Tibial nerve (tissue), 4 donors: Measurements from ENCODE around the gene CCL13. TPM values are rescaled to one million over a fixed set of nuclear protein-coding genes. Genes with fewer than 3 reads are reported as not detected.

Experiments
- DNase-seq, 2 donors: peaks; one replicate each; pipeline ENCODE4 v3.0.0-alpha.2; 2019; ENCODE audit warnings: low spot score in 2 of 2
- H3K27ac ChIP-seq, 4 donors: fragments of 200-600 bp; sonication (generic) in 3 of 4; one replicate each; pipeline ENCODE4 v1.5.1; 2017 to 2019; ENCODE audit warnings: mild to moderate bottlenecking in 1 of 4
- H3K27me3 ChIP-seq, 2 donors: fragments of 200-600 bp; sonication (generic) in 1 of 2; one replicate each; pipeline versions ENCODE4 v1.5.1 to v1.6.0; 2017 to 2019
- H3K36me3 ChIP-seq, 3 donors: fragments of 200-600 bp; sonication (generic); one replicate each; pipeline ENCODE4 v1.5.1; 2018 to 2019
- H3K4me1 ChIP-seq, 4 donors: fragments of 200-600 bp; sonication (generic) in 3 of 4; one replicate each; pipeline ENCODE4 v1.5.1; 2017 to 2019
- H3K4me3 ChIP-seq, 4 donors: fragments of 200-600 bp; sonication (generic) in 3 of 4; one replicate each; pipeline ENCODE4 v1.5.1; 2017 to 2019; ENCODE audit warnings: mild to moderate bottlenecking in 1 of 4, moderate library complexity in 1 of 4
- H3K9me3 ChIP-seq, 4 donors: fragments of 200-600 bp; sonication (generic) in 3 of 4; one replicate each; pipeline ENCODE4 v1.5.1; 2017 to 2019
- EP300 ChIP-seq, 2 donors: sonication (generic); formaldehyde crosslinking; IDR thresholded peaks; one replicate each; pipeline ENCODE4 v1.6.1; 2017; ENCODE audit warnings: antibody characterized with exemption in 2 of 2, mild to moderate bottlenecking in 1 of 2
- POLR2A ChIP-seq, 2 donors: fragments of 450-650 bp; IDR thresholded peaks; one replicate each; pipeline ENCODE4 v1.6.1; 2017; ENCODE audit warnings: antibody characterized with exemption in 2 of 2, mild to moderate bottlenecking in 2 of 2, moderate library complexity in 2 of 2
- WGBS, 2 donors: methylation state at CpG; one replicate each; pipeline ENCODE4 v1.1.5; 2018; 5-methylcytosine and 5-hydroxymethylcytosine counted together
- total RNA-seq, 4 donors: library from RNA; depleted of rRNA; stranded (reverse); fragments of >200 nt; gene quantifications; one replicate each; pipeline ENCODE4 v1.1.0, GENCODE V29; 2016
- TF ChIP-seq, protein P1 (sequence below), 5 experiments: fragments of 200-600 bp in 3 of 5; fragments of 450-650 bp in 2 of 5; sonication (generic) in 3 of 5; IDR thresholded peaks; one replicate each; pipeline ENCODE4 v1.5.1; 2016 to 2019; ENCODE audit warnings: antibody characterized with exemption in 5 of 5, mild to moderate bottlenecking in 3 of 5, moderate library complexity in 2 of 5

Gene CCL13
- total RNA-seq, 4 donors from 2014 or later = 35.2 to 307 (median 45.8) TPM

DNA sequence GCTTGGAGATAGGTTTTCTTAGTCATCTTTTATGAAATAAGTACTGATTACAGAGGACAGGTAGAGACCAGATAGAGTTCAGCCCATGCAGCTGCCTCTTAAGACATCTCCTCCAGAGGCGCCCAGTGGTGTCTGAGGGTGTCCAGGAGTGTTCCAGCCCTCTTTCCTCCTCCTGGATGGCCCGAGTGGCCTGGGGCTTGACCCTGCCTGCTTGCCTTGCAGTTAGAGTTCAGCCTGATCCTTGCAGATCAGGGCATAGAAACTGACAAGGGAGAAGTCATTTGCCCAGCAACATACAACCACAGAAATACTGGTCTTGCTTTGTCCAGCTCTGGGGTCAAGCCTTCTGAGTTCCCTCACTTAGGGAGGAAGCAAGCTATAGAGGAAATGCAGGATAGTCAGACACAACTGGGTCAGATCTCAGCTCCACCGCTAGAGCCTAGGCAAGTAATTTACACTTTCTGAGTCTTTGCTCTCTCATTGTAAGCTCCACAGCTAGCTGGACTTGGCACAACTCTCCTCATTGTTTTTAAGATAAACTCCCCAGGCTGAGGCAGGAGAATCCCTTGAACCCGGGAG, 10.3 kb downstream of the CCL13 start:
- Histone ChIP-seq H3K9me3 (no peaks in the 10 kb centered on the region), H3K4me3 (no peak overlapping the region), H3K27me3 (no peaks in the 10 kb centered on the region), H3K27ac (no peak overlapping the region), H3K36me3 (no peaks in the 10 kb centered on the region), H3K4me1 (peaks cover 0 to 19% (median 4%) of the 10 kb centered on the region in 4 donors)
- DNase-seq = no peak
- WGBS, 2 donors = 41 to 47% methylated on average over 4 of the region's 4 CpGs
- TF ChIP-seq POLR2A (IDR thresholded peaks at IDR 0.05) = no peak
- TF ChIP-seq, protein P1, sequence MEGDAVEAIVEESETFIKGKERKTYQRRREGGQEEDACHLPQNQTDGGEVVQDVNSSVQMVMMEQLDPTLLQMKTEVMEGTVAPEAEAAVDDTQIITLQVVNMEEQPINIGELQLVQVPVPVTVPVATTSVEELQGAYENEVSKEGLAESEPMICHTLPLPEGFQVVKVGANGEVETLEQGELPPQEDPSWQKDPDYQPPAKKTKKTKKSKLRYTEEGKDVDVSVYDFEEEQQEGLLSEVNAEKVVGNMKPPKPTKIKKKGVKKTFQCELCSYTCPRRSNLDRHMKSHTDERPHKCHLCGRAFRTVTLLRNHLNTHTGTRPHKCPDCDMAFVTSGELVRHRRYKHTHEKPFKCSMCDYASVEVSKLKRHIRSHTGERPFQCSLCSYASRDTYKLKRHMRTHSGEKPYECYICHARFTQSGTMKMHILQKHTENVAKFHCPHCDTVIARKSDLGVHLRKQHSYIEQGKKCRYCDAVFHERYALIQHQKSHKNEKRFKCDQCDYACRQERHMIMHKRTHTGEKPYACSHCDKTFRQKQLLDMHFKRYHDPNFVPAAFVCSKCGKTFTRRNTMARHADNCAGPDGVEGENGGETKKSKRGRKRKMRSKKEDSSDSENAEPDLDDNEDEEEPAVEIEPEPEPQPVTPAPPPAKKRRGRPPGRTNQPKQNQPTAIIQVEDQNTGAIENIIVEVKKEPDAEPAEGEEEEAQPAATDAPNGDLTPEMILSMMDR (IDR thresholded peaks at IDR 0.05) = no peak
- TF ChIP-seq EP300 (IDR thresholded peaks at IDR 0.05) = no peak

DNA sequence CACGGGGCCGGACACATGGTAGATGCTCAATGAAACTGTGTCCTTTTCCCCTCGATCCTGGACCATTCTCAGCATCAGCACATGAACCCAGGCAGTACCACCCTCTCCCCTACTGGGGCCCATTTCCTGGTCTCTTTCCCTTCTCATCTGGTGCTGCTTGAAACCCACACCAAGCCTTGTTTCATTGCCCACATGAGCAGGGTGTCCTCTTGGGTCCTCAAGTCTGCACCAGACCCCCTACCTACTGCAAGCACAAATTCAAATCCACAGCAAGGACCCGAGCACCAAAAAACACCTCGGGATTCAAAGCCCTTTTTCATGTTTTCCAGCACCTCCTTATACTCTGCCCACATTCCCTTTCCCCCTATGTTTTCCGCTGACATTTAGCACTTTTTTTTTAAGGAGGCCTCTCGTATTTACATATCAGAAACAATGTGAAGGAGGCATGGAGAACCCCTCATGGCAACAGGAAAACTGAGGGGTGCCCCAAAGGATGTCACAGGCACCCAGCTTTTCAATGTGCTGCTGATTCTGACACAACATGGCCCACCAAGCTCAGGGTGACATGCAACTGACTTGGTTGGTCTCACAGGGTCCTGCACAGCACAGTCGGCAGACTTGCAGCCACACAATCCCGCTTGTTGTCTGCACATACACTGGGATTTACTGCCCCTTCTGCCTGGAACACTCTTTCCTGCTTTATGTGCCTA, 11.4 kb downstream of the CCL13 start:
- TF ChIP-seq, protein P1 (IDR thresholded peaks at IDR 0.05) = no peak
- TF ChIP-seq EP300 (IDR thresholded peaks at IDR 0.05) (no peak), POLR2A (IDR thresholded peaks at IDR 0.05) (no peak)

DNA sequence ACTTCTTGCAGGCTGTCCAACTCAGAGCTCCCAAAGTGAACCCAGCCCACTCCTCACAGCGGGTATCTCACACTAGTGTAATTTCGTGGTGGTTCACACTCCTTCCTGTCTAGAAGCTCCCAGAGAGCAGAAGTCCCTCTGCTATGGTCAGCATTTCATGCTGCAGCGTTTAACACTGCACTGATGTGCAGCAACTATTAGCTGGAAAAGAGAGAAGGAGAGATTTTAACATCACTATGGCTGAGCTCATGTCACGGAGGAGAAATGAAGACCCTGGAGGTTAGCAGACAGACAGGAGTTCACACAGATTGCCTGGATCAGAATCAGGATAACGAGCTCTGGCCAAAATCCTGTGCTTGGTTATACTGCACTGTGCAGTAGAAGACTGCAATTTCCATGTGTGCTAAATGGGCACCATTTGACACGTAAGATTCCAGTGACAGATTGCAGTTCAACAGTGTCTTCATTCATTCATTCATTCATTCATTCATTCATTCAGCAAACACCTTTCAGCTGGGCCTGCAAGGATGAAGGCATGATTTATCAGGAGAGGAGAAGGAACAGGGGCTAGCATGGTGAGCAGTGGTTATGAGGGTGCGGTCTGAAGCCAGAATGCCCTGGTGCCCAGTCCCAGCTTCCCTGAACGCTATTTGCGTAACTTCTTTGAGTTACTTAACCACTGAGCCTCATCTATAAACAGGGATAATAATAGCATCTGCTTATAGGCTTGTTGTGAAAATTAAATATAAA, 12.1 kb downstream of the CCL13 start:
- Histone ChIP-seq H3K9me3 (no peaks in the 10 kb centered on the region), H3K27me3 (no peaks in the 10 kb centered on the region), H3K4me1 (peaks cover 0 to 19% (median 4%) of the 10 kb centered on the region in 4 donors), H3K36me3 (no peaks in the 10 kb centered on the region), H3K4me3 (no peak overlapping the region), H3K27ac (no peak overlapping the region)
- TF ChIP-seq POLR2A (IDR thresholded peaks at IDR 0.05) (no peak), EP300 (IDR thresholded peaks at IDR 0.05) (no peak)
- TF ChIP-seq, protein P1 (IDR thresholded peaks at IDR 0.05) = no peak
- WGBS, 2 donors = 56 to 60% methylated on average over 9 of the region's 9 CpGs
- no peak for DNase-seq

More for the DNA sequence above, 11.4 kb downstream of the CCL13 start:
- Histone ChIP-seq H3K9me3 (no peaks in the 10 kb centered on the region), H3K4me3 (no peak overlapping the region), H3K27me3 (no peaks in the 10 kb centered on the region), H3K27ac (no peak overlapping the region), H3K4me1 (peaks cover 0 to 19% (median 4%) of the 10 kb centered on the region in 4 donors), H3K36me3 (no peaks in the 10 kb centered on the region)
- 68 to 70% methylated on average over 7 to 9 of the region's 9 CpGs for WGBS, 2 donors
- no peak for DNase-seq

DNA sequence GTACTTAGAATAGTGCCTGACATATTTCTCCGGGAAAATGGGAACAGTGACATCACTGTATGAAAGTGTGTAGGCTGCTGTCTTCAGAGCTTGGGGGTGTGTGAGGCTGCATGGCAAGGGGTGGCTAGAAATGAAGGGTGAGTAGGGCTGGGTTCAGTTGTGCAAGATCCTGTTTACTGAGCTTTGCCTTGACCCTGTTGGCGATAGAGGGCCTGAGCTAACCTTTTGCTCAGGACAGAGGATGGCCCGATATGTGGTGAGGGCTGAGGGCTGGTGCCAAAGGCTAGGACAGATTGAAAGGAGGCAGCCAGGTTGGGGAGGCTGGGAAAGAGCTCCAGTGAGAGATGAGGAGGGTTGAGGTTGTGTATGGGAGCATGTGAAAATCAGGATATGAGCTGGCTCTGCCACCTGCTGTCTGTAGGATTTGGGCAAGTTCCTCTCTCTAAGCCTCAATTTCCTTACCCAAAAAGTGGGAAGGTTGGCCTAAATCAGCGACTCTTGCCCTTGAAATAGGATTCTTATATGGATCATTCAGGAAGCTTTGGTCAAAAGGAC, 12.7 kb downstream of the CCL13 start:
- WGBS, 2 donors = 38 to 42% methylated on average over 4 of the region's 4 CpGs
- DNase-seq = no peak
- Histone ChIP-seq H3K9me3 (no peaks in the 10 kb centered on the region), H3K27me3 (no peaks in the 10 kb centered on the region), H3K4me1 (peaks cover 0 to 19% (median 4%) of the 10 kb centered on the region in 4 donors), H3K36me3 (no peaks in the 10 kb centered on the region), H3K27ac (no peak overlapping the region), H3K4me3 (no peak overlapping the region)
- TF ChIP-seq, protein P1 (IDR thresholded peaks at IDR 0.05) = no peak
- TF ChIP-seq EP300 (IDR thresholded peaks at IDR 0.05) = peak in 1 of 2 donors; percentile 43
